Activated naive CD4-positive, alpha-beta T cell treated with anti-CD3 and anti-CD28 coated beads for 36 hours (primary cell): ENCODE data around the gene LRRC49. TPM values are rescaled to one million over a fixed set of nuclear protein-coding genes. Genes with fewer than 3 reads are reported as not detected.

Experiments used
- CTCF ChIA-PET: fragments of 350-600 bp; sonication (Branson Sonifier 250); formaldehyde crosslinking; loops from one replicate; lab custom pipeline; 2021; ENCODE audit warnings: antibody characterized with exemption; lab: Charles Lee
- DNase-seq: peaks from one replicate; pipeline ENCODE4 v3.0.0-alpha.2; 2020
- H3K27ac Mint-ChIP-seq: one replicate; pipeline ENCODE4 v1.8.0; 2021; ENCODE audit warnings: mild to moderate bottlenecking, mixed read lengths
- H3K27me3 Mint-ChIP-seq: one replicate; pipeline ENCODE4 v1.8.0; 2021; ENCODE audit warnings: low read depth, mixed read lengths
- H3K36me3 Mint-ChIP-seq: one replicate; pipeline ENCODE4 v1.8.0; 2021; ENCODE audit warnings: low read depth, mixed read lengths
- H3K4me1 Mint-ChIP-seq: one replicate; pipeline ENCODE4 v1.8.0; 2021; ENCODE audit warnings: low read depth, mixed read lengths
- H3K4me3 Mint-ChIP-seq: one replicate; pipeline ENCODE4 v1.8.0; 2021; ENCODE audit warnings: mild to moderate bottlenecking, moderate library complexity, mixed read lengths
- H3K9me3 Mint-ChIP-seq: one replicate; pipeline ENCODE4 v1.8.0; 2021; ENCODE audit warnings: mixed read lengths
- intact Hi-C: fragments of 100-400 bp; cut with micrococcal nuclease; formaldehyde crosslinking; loops from one replicate; pipeline ENCODE4 v1.15.1; 2023
- total RNA-seq, 2 experiments: library from RNA; stranded (reverse); gene quantifications; one replicate each; pipeline ENCODE4 v1.2.3, GENCODE V29; 2021

Gene LRRC49
- total RNA-seq, 2 experiments from 2014 or later, result not detected

- H3K4me1 Mint-ChIP-seq, result no peaks in the 10 kb centered on the region
- intact Hi-C loops, result no loop called here
- H3K4me3 Mint-ChIP-seq, result no peak overlapping the region
- H3K9me3 Mint-ChIP-seq, result peaks cover 3% of the 10 kb centered on the region
- no peaks in the 10 kb centered on the region for H3K36me3 Mint-ChIP-seq
- peaks cover 4% of the 10 kb centered on the region for H3K27me3 Mint-ChIP-seq
- DNase-seq, result no peak
- H3K27ac Mint-ChIP-seq, result no peak overlapping the region
- CTCF ChIA-PET, result no interaction called here
Observed at GRCh38 chr15:71054286-71054952, 161.8 kb downstream of the LRRC49 start.

GRCh38 chr15:71055461-71055860 lies 162.8 kb downstream of the LRRC49 start:
- H3K36me3 Mint-ChIP-seq, result no peaks in the 10 kb centered on the region
- intact Hi-C loops, result no loop called here
- H3K27me3 Mint-ChIP-seq, result peaks cover 4% of the 10 kb centered on the region
- DNase-seq, result no peak
- H3K4me3 Mint-ChIP-seq, result no peak overlapping the region
- H3K4me1 Mint-ChIP-seq, result no peaks in the 10 kb centered on the region
- no peak overlapping the region for H3K27ac Mint-ChIP-seq
- peaks cover 6% of the 10 kb centered on the region for H3K9me3 Mint-ChIP-seq
- CTCF ChIA-PET, result no interaction called here

- Mint-ChIP-seq H3K27ac (no peak overlapping the region), H3K4me3 (no peak overlapping the region), H3K4me1 (no peaks in the 10 kb centered on the region), H3K36me3 (no peaks in the 10 kb centered on the region), H3K27me3 (peaks cover 4% of the 10 kb centered on the region), H3K9me3 (peaks cover 6% of the 10 kb centered on the region)
- intact Hi-C loops, result no loop called here
- DNase-seq, result no peak
- CTCF ChIA-PET, result interaction anchor here (0.7 kb wide), 1 partner anchor 437 kb away, joined by 4 read pairs; no protein-coding TSS in a partner anchor
Observed at GRCh38 chr15:71056111-71056510, 163.5 kb downstream of the LRRC49 start.

GRCh38 chr15:71057143-71057542 lies 164.5 kb downstream of the LRRC49 start:
- Mint-ChIP-seq H3K36me3 (no peaks in the 10 kb centered on the region), H3K4me3 (no peak overlapping the region)

GRCh38 chr15:71057581-71057980 lies 165.0 kb downstream of the LRRC49 start:
- DNase-seq, result no peak
- Mint-ChIP-seq H3K9me3 (peaks cover 6% of the 10 kb centered on the region), H3K4me3 (no peak overlapping the region), H3K4me1 (no peaks in the 10 kb centered on the region), H3K36me3 (no peaks in the 10 kb centered on the region), H3K27me3 (peaks cover 9% of the 10 kb centered on the region), H3K27ac (no peak overlapping the region)
- CTCF ChIA-PET, result no interaction called here
- intact Hi-C loops, result no loop called here

More at GRCh38 chr15:71057143-71057542, 164.5 kb downstream of the LRRC49 start:
- no peak overlapping the region for H3K27ac Mint-ChIP-seq
- no peak for DNase-seq
- peaks cover 6% of the 10 kb centered on the region for H3K9me3 Mint-ChIP-seq
- CTCF ChIA-PET, result no interaction called here
- no peaks in the 10 kb centered on the region for H3K4me1 Mint-ChIP-seq
- intact Hi-C loops, result no loop called here
- peaks cover 8% of the 10 kb centered on the region for H3K27me3 Mint-ChIP-seq

GRCh38 chr15:71060983-71061382 lies 168.4 kb downstream of the LRRC49 start:
- Mint-ChIP-seq H3K4me3 (no peak overlapping the region), H3K27ac (no peak overlapping the region), H3K36me3 (no peaks in the 10 kb centered on the region), H3K4me1 (no peaks in the 10 kb centered on the region), H3K9me3 (peaks cover 6% of the 10 kb centered on the region), H3K27me3 (peaks cover 30% of the 10 kb centered on the region)
- no peak for DNase-seq
- intact Hi-C loops, result no loop called here
- CTCF ChIA-PET, result no interaction called here

- intact Hi-C loops, result no loop called here
- Mint-ChIP-seq H3K27me3 (peaks cover 36% of the 10 kb centered on the region), H3K27ac (no peak overlapping the region), H3K36me3 (no peaks in the 10 kb centered on the region), H3K4me1 (no peaks in the 10 kb centered on the region), H3K4me3 (no peak overlapping the region), H3K9me3 (no peaks in the 10 kb centered on the region)
- no peak for DNase-seq
- CTCF ChIA-PET, result no interaction called here
Observed at GRCh38 chr15:71066983-71067382, 174.4 kb downstream of the LRRC49 start.

- Mint-ChIP-seq H3K36me3 (no peaks in the 10 kb centered on the region), H3K27ac (no peak overlapping the region)
- intact Hi-C loops, result no loop called here
Observed at GRCh38 chr15:71069693-71070092, 177.1 kb downstream of the LRRC49 start.

GRCh38 chr15:71071529-71071928 lies 178.9 kb downstream of the LRRC49 start:
- Mint-ChIP-seq H3K4me1 (no peaks in the 10 kb centered on the region), H3K4me3 (no peak overlapping the region), H3K36me3 (no peaks in the 10 kb centered on the region), H3K9me3 (peaks cover 2% of the 10 kb centered on the region), H3K27me3 (peaks cover 19% of the 10 kb centered on the region), H3K27ac (no peak overlapping the region)
- CTCF ChIA-PET, result no interaction called here
- no peak for DNase-seq
- intact Hi-C loops, result no loop called here

More at GRCh38 chr15:71069693-71070092, 177.1 kb downstream of the LRRC49 start:
- H3K9me3 Mint-ChIP-seq, result peaks cover 2% of the 10 kb centered on the region
- peaks cover 31% of the 10 kb centered on the region for H3K27me3 Mint-ChIP-seq
- no peak for DNase-seq
- no peak overlapping the region for H3K4me3 Mint-ChIP-seq
- CTCF ChIA-PET, result no interaction called here
- H3K4me1 Mint-ChIP-seq, result no peaks in the 10 kb centered on the region

- H3K27ac Mint-ChIP-seq, result no peak overlapping the region
- intact Hi-C loops, result no loop called here
- H3K27me3 Mint-ChIP-seq, result peaks cover 16% of the 10 kb centered on the region
- H3K4me1 Mint-ChIP-seq, result no peaks in the 10 kb centered on the region
- CTCF ChIA-PET, result interaction anchor here (0.7 kb wide), 1 partner anchor 687 kb away, joined by 3 read pairs; no protein-coding TSS in a partner anchor
- H3K4me3 Mint-ChIP-seq, result no peak overlapping the region
- no peak for DNase-seq
- no peaks in the 10 kb centered on the region for H3K36me3 Mint-ChIP-seq
- peaks cover 2% of the 10 kb centered on the region for H3K9me3 Mint-ChIP-seq
Observed at GRCh38 chr15:71072423-71072822, 179.8 kb downstream of the LRRC49 start.

GRCh38 chr15:71078506-71079207 lies 186.0 kb downstream of the LRRC49 start:
- intact Hi-C loops, result no loop called here
- peaks cover 2% of the 10 kb centered on the region for H3K9me3 Mint-ChIP-seq
- H3K4me1 Mint-ChIP-seq, result no peaks in the 10 kb centered on the region
- no peak for DNase-seq
- CTCF ChIA-PET, result no interaction called here
- no peak overlapping the region for H3K27ac Mint-ChIP-seq
- peaks cover 15% of the 10 kb centered on the region for H3K27me3 Mint-ChIP-seq
- no peak overlapping the region for H3K4me3 Mint-ChIP-seq
- no peaks in the 10 kb centered on the region for H3K36me3 Mint-ChIP-seq

- H3K4me1 Mint-ChIP-seq, result no peaks in the 10 kb centered on the region
- DNase-seq, result no peak
- H3K27ac Mint-ChIP-seq, result no peak overlapping the region
- H3K27me3 Mint-ChIP-seq, result peaks cover 17% of the 10 kb centered on the region
- CTCF ChIA-PET, result no interaction called here
- no peaks in the 10 kb centered on the region for H3K36me3 Mint-ChIP-seq
- peaks cover 2% of the 10 kb centered on the region for H3K9me3 Mint-ChIP-seq
- intact Hi-C loops, result no loop called here
- no peak overlapping the region for H3K4me3 Mint-ChIP-seq
Observed at GRCh38 chr15:71079208-71080044, 186.8 kb downstream of the LRRC49 start.
